OCI-LY7 (cell line): ENCODE results near the gene AIMP1. TPM values are rescaled to one million over a fixed set of nuclear protein-coding genes. Genes with fewer than 3 reads are reported as not detected.

Source experiments
- BruUV-seq: library from RNA; stranded (reverse); fragments of 400-500 nt; replicated peaks from 2 replicates; lab custom pipeline; 2021; lab: Mats Ljungman, UMichigan
- CTCF ChIA-PET: fragments of 300-600 bp; sonication (Branson Sonifier 250); formaldehyde crosslinking; loops from one replicate; lab custom pipeline; 2022; ENCODE audit warnings: antibody characterized with exemption; ENCODE audit not compliant: unreplicated experiment; lab: Charles Lee
- POLR2A ChIA-PET: fragments of 300-600 bp; sonication (Branson Sonifier 250); formaldehyde crosslinking; loops from one replicate; lab custom pipeline; 2022; ENCODE audit warnings: antibody characterized with exemption; lab: Charles Lee
- DNase-seq: peaks from one replicate; pipeline ENCODE4 v3.0.0-alpha.2; 2015; ENCODE audit warnings: low spot score
- H2AFZ ChIP-seq: fragments of 200-600 bp; sonication (generic), shearing (Covaris generic); 2 replicates; pipeline ENCODE4 v1.6.1; 2014; ENCODE audit warnings: mild to moderate bottlenecking, antibody characterized with exemption, low read length, moderate library complexity
- H3K27ac ChIP-seq: fragments of 200-600 bp; sonication (generic); 2 replicates; pipeline ENCODE4 v1.5.1; 2014; ENCODE audit warnings: mixed run types, low read depth, mild to moderate bottlenecking, moderate library complexity, low read length, inconsistent platforms; ENCODE audit not compliant: poor library complexity, severe bottlenecking
- H3K36me3 ChIP-seq: fragments of 200-600 bp; sonication (generic); 2 replicates; pipeline ENCODE4 v1.6.1; 2014; ENCODE audit warnings: mild to moderate bottlenecking, antibody characterized with exemption, low read length, moderate library complexity, mixed read lengths; ENCODE audit not compliant: insufficient read depth
- H3K4me1 ChIP-seq: fragments of 200-600 bp; sonication (generic); 2 replicates; pipeline ENCODE4 v1.5.1; 2014; ENCODE audit warnings: mild to moderate bottlenecking, low read length; ENCODE audit not compliant: insufficient read depth, poor library complexity, severe bottlenecking
- H3K4me2 ChIP-seq: fragments of 200-600 bp; sonication (generic); 2 replicates; pipeline ENCODE4 v1.6.1; 2014; ENCODE audit warnings: mild to moderate bottlenecking, low read length
- H3K4me3 ChIP-seq: fragments of 200-600 bp; sonication (generic); 2 replicates; pipeline ENCODE4 v1.5.1; 2014; ENCODE audit warnings: mild to moderate bottlenecking, low read depth, low read length; ENCODE audit not compliant: poor library complexity, severe bottlenecking
- H3K79me2 ChIP-seq: fragments of 200-600 bp; sonication (generic); 2 replicates; pipeline ENCODE4 v1.6.1; 2016; ENCODE audit warnings: low read depth, mild to moderate bottlenecking, low read length, moderate library complexity, mixed read lengths; ENCODE audit not compliant: insufficient read depth
- H3K9me2 ChIP-seq: fragments of 200-600 bp; sonication (generic); 2 replicates; pipeline ENCODE4 v1.6.1; 2016; ENCODE audit warnings: mild to moderate bottlenecking, low read length, mixed read lengths; ENCODE audit not compliant: insufficient read depth
- H3K9me3 ChIP-seq: fragments of 200-600 bp; sonication (generic); 2 replicates; pipeline ENCODE4 v1.6.1; 2014; ENCODE audit warnings: mild to moderate bottlenecking, mixed run types, low read length, mixed read lengths
- H4K20me1 ChIP-seq: fragments of 200-600 bp; sonication (generic); 2 replicates; pipeline ENCODE4 v1.6.1; 2014; ENCODE audit warnings: mild to moderate bottlenecking, antibody characterized with exemption, low read length, moderate library complexity, mixed read lengths; ENCODE audit not compliant: insufficient read depth
- EZH2phosphoT487 ChIP-seq: fragments of 200-600 bp; sonication (generic); IDR thresholded peaks from 2 replicates; pipeline ENCODE4 v1.6.1; 2018; ENCODE audit warnings: low read depth, borderline replicate concordance, mild to moderate bottlenecking, mixed run types, antibody characterized with exemption, low read length, moderate library complexity, mixed read lengths
- intact Hi-C: fragments of 100-400 bp; cut with micrococcal nuclease; formaldehyde crosslinking; loops from one replicate; pipeline ENCODE4 v1.10.0; 2022; ENCODE audit not compliant: unreplicated experiment
- total RNA-seq, 2 experiments: library from RNA; depleted of rRNA in 1 of 2; stranded (reverse); fragments of >200 nt in 1 of 2; shearing (Covaris generic) in 1 of 2; gene quantifications; 2 replicates each; pipeline ENCODE4 v1.2.3, GENCODE V29; 2014 to 2022
- TF ChIP-seq, protein P1 (sequence below): fragments of 200-600 bp; sonication (generic); conservative IDR thresholded peaks from 2 replicates; pipeline ENCODE4 v1.5.1; 2014; ENCODE audit warnings: mild to moderate bottlenecking, antibody characterized with exemption, low read length, moderate library complexity, mixed read lengths

The AIMP1 gene
- total RNA-seq, 2 experiments from 2014 or later = 17.4 to 51.7 TPM

DNA sequence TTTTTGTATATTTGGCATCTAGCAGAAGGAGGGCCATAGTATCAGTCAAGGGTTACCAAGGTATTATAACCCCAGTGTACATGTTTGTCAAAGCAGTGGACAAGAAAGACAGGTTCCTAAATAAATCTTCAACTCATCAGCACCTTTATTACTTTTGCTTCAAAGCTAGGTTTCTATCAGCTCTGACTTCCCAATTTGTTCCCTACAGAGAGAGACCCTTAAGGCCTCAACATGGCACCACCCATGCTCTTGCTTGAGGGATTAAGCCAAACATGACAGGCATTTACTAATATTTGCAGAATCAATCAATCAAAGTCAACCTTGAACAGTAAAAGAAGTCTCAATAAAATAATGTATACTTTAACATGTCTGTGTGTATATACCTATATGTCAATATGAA, 9.8 kb upstream of the AIMP1 start:
- Histone ChIP-seq H3K4me2 (no peak overlapping the region), H3K9me2 (no peaks in the 10 kb centered on the region), H3K9me3 (no peaks in the 10 kb centered on the region), H2AFZ (no peak overlapping the region), H3K79me2 (peaks cover 1% of the 10 kb centered on the region; the same call in 1 of the 2 replicates), H3K4me3 (no peak overlapping the region), H3K4me1 (no peaks in the 10 kb centered on the region), H3K27ac (no peak overlapping the region), H3K36me3 (peaks cover 16% of the 10 kb centered on the region), H4K20me1 (no peaks in the 10 kb centered on the region)
- POLR2A ChIA-PET = no interaction called here
- DNase-seq = no peak
- intact Hi-C loops = no loop called here
- CTCF ChIA-PET = no interaction called here
- TF ChIP-seq, protein P1, sequence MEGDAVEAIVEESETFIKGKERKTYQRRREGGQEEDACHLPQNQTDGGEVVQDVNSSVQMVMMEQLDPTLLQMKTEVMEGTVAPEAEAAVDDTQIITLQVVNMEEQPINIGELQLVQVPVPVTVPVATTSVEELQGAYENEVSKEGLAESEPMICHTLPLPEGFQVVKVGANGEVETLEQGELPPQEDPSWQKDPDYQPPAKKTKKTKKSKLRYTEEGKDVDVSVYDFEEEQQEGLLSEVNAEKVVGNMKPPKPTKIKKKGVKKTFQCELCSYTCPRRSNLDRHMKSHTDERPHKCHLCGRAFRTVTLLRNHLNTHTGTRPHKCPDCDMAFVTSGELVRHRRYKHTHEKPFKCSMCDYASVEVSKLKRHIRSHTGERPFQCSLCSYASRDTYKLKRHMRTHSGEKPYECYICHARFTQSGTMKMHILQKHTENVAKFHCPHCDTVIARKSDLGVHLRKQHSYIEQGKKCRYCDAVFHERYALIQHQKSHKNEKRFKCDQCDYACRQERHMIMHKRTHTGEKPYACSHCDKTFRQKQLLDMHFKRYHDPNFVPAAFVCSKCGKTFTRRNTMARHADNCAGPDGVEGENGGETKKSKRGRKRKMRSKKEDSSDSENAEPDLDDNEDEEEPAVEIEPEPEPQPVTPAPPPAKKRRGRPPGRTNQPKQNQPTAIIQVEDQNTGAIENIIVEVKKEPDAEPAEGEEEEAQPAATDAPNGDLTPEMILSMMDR = no peak
- no peak for TF ChIP-seq EZH2phosphoT487
- BruUV-seq = no TSS peak

DNA sequence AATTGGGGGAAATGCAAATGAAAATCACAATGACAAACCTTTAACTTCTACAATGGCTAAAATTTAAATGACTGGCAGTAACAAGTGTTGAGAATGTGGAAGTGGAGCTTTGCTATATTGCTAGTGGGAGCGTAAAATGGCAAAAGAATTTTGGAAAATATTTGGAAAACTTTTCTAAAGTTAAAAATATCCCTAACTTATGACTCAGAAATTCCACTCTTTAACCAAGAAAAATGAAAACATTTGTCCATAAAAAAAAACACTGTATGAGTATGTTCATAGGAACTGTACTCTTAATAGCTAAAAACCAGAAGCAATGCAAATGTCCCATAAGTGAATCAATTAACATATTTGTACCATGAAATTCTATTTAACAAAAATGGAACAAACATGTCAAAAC, 4.0 kb upstream of the AIMP1 start:
- CTCF ChIA-PET = no interaction called here
- no peak overlapping the region for H3K4me3 ChIP-seq
- intact Hi-C loops = loop anchor here (10.0 kb wide), 2 partner anchors 598 to 1622 kb away; partner anchors contain the start of gene CYP2U1

More for the DNA sequence above, 4.0 kb upstream of the AIMP1 start:
- H3K4me1 ChIP-seq = peaks cover 11% of the 10 kb centered on the region
- no peak overlapping the region for H3K4me2 ChIP-seq
- peaks cover 6% of the 10 kb centered on the region; the same call in 1 of the 2 replicates for H4K20me1 ChIP-seq
- DNase-seq = no peak
- no peaks in the 10 kb centered on the region; the same call in 1 of the 2 replicates for H3K36me3 ChIP-seq
- H3K27ac ChIP-seq = no peak overlapping the region
- POLR2A ChIA-PET = interaction anchor here (1.3 kb wide), 1 partner anchor 9 kb away, joined by 4 read pairs; no protein-coding TSS in a partner anchor
- H3K79me2 ChIP-seq = peaks cover 42% of the 10 kb centered on the region
- BruUV-seq = no TSS peak
- no peaks in the 10 kb centered on the region for H3K9me2 ChIP-seq
- H3K9me3 ChIP-seq = no peaks in the 10 kb centered on the region
- no peak overlapping the region for H2AFZ ChIP-seq
- TF ChIP-seq, protein P1 = no peak
- TF ChIP-seq EZH2phosphoT487 = no peak
